IMR-90 (cell line): ENCODE results near the gene FDPS.

Experiments
- POLR2A ChIP-seq: IDR thresholded peaks from 2 replicates; pipeline ENCODE4 v1.6.1; 2012; ENCODE audit warnings: mild to moderate bottlenecking, low read depth, low read length
- TF ChIP-seq, protein P1 (sequence below): conservative IDR thresholded peaks from 2 replicates; pipeline ENCODE4 v1.5.1; 2012; ENCODE audit warnings: mild to moderate bottlenecking, low read depth, low read length, improper control_type of control experiment

DNA sequence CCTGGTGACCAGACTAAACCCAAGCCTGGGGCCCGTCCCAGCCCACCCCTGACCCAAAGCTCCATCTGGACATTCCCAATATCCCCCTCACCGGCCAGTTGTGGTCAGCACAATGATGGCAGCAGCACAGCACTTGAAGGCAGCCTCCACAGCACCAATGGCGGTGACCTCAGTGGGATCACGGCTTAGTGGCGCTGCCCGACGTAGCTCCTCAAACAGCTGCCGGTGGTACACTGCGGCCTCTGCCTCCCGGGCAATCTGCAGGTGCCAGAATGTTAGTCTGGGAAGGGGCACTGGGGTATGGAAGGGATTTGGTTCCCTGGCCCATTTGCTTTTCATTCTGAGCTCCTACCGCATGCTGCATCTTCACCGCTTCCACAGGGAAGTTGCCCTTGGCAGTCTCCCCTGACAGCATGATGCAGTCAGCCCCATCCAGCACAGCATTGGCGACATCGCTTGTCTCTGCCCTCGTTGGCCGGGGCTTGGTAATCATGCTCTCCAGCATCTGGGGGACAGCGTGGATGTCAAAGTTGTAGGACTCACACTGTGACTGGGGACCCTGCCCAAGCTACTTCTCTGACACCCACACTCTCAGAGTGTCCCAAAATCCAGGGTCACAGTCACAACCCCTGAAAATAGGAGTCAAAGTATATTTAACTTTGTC lies 15.4 kb upstream of the FDPS start:
- TF ChIP-seq POLR2A = no peak
- TF ChIP-seq, protein P1, sequence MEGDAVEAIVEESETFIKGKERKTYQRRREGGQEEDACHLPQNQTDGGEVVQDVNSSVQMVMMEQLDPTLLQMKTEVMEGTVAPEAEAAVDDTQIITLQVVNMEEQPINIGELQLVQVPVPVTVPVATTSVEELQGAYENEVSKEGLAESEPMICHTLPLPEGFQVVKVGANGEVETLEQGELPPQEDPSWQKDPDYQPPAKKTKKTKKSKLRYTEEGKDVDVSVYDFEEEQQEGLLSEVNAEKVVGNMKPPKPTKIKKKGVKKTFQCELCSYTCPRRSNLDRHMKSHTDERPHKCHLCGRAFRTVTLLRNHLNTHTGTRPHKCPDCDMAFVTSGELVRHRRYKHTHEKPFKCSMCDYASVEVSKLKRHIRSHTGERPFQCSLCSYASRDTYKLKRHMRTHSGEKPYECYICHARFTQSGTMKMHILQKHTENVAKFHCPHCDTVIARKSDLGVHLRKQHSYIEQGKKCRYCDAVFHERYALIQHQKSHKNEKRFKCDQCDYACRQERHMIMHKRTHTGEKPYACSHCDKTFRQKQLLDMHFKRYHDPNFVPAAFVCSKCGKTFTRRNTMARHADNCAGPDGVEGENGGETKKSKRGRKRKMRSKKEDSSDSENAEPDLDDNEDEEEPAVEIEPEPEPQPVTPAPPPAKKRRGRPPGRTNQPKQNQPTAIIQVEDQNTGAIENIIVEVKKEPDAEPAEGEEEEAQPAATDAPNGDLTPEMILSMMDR = no peak
